Hindlimb muscle (tissue), 1 donor: ENCODE results near the gene CYP2D6. TPM values are rescaled to one million over a fixed set of nuclear protein-coding genes. Genes with fewer than 3 reads are reported as not detected.

Experiments used
- DNase-seq: peaks from one replicate; pipeline ENCODE4 v3.0.0-alpha.2; 2013
- polyA plus RNA-seq: library from polyadenylated mRNA; unstranded; fragments of 120-200 nt; gene quantifications from one replicate; pipeline ENCODE4 v1.2.1, GENCODE V29; 2013; ENCODE audit not compliant: insufficient read length

The CYP2D6 gene
- polyA plus RNA-seq, 1 donor, result 1.4 TPM

DNA sequence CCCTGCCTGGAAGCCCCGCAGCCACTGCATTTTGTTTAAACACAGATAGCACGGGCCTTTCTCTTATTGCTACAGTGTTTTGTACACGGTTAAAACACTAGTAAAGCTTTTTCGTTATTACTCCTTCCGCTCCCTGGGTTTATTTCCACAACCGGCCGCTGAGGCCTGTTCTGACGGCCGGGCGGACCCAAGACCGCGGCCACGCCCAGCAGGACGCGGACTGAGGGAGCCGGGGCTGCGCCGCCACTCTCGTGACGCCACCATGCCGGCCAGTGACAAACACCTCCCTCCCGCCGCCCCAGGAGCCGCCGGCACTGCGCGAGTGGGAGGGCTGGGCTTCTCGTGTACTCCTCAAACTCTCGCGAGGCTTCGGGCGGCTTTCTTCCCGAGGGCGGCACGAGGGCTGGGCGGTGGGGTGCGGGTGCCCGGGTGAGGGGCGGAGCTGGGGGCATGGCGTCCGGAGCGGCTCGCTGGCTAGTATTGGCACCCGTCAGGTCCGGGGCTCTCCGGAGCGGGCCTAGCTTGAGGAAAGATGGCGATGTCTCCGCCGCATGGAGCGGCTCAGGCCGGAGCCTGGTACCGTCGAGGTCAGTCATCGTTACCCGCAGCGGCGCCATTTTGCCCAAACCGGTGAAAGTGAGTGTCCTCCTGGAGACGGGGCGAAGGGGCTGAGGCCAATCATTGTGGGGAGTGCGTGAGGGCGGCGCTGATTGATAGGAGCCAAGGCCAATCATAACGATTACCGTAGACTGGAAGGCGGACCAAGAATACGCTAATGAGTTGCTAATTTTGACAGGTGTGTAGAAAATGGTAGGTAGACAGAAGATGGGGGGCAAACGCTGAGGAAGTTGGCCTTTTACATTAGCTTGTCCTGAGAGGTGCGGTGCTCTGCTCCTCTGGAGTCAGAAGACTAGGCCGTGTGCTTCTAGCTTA lies 51.0 kb downstream of the CYP2D6 start, which contains the start of gene SMDT1:
SMDT1 (plus strand) TSS at position 382 of the 933 bp plus-strand sequence; CDS start at position 451, 69 bp downstream.
- peak; percentile 98 for DNase-seq

DNA sequence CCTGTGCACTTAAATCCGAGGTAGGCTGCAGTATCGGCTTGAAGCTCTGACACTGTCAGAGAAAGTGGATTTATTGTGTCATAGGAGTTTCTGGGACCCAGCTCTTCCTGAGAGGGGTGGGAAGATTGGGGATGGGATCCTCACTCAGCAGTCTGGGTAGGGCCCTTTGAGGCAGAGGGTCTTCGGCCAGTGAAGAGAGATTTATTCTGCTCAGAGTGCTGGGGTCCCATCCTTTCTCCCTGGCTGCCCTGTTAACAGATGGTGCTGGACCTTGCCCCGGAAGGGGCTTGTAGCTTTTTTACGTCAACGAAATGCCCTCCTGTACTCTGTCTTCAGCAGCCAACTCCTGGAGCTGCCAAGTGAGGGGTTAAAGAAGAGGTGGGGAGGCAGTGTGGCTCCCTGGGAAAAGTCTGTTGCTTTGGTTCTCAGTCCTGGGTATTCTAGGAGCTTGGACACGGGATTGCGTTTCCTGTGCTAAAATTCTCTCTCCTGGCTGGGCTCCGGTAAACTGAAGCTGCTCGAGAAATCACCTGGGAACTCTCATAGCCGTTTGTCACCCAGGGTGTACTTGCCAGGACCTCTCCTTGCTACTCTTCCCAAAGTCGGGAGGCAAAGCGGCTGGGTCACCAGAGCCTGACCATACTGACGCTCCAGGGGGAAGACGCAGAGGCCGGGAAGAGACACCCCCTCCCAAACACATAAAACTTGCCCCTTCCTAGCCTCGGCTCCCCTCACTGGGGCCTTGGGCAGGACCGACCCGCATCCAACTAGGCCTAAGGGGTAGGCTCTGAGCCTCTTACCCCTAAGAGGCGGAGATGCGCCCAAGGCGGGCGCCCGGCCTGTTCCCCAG lies 51.9 kb downstream of the CYP2D6 start:
- no peak for DNase-seq

DNA sequence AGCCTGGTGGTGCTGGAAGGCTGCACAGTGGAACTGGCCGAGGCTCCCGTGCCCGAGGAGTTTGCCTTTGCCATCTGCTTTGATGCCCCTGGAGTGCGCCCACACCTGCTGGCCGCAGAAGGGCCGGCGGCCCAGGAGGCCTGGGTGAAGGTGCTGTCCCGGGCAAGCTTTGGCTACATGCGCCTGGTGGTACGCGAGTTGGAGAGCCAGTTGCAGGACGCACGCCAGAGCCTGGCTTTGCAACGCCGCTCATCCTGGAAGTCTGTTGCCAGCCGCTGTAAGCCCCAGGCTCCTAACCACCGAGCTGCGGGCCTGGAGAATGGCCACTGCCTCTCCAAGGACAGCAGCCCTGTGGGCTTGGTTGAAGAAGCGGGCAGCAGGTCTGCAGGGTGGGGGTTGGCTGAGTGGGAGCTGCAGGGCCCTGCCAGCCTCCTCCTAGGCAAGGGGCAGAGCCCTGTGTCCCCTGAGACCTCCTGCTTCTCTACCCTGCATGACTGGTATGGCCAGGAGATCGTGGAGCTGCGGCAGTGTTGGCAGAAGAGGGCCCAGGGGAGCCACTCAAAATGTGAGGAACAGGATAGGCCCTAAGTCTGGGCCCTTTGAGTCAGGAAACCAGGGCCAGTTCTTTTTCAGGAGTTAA lies 53.0 kb downstream of the CYP2D6 start:
- DNase-seq, result no peak

DNA sequence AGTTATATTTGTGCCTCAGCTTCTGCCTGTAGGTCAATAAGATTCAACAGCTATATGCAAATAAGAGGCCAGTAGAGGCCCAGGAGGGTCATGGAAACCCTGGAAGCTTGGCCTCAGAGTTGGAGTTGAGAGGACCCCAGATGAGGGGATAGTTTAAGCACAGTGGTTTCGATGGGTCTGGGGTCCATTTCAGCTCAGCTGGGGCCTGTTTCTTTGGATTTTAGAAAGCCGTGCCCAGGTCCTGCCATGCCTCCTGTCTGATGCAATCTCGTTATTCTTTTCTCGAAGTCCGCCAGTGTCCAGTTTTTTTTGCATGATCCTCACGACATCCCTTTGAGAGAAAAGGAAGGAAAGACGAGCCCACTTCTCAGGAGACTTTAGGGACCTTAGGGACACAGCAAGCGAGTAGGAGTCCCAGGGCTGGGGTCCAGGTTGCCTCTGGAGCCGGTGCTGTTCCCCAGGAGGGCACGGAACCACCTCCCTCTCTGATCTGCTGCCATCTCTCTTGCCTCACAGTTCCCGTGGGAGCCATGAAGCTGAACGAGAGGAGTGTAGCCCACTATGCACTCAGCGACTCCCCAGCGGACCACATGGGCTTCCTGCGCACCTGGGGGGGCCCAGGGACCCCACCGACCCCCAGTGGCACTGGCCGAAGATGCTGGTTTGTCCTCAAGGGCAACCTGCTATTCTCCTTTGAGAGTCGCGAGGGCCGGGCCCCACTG lies 53.7 kb downstream of the CYP2D6 start:
- DNase-seq, result no peak

Other genes starting within 250 kb of the CYP2D6 start
- 1.1 TPM for gene SHISA8, start 215.7 kb downstream of the CYP2D6 start, polyA plus RNA-seq
- 1.5 TPM for gene TNFRSF13C, start 204.0 kb downstream of the CYP2D6 start, polyA plus RNA-seq
- 5.6 TPM for gene CENPM, start 183.7 kb downstream of the CYP2D6 start, polyA plus RNA-seq
- gene SEPTIN3, start 161.4 kb downstream of the CYP2D6 start, polyA plus RNA-seq, result 0.63 TPM
- 1.1 TPM for gene WBP2NL, start 132.0 kb downstream of the CYP2D6 start, polyA plus RNA-seq
- gene NAGA, start 60.0 kb downstream of the CYP2D6 start, polyA plus RNA-seq, result 19.9 TPM
- gene PHETA2, start 56.6 kb downstream of the CYP2D6 start, polyA plus RNA-seq, result 17.9 TPM
- gene SMDT1, start 51.1 kb downstream of the CYP2D6 start, polyA plus RNA-seq, result 75.1 TPM
- 75.3 TPM for gene NDUFA6, start 40.0 kb downstream of the CYP2D6 start, polyA plus RNA-seq
- gene TCF20, start 139.8 kb upstream of the CYP2D6 start, polyA plus RNA-seq, result 10.3 TPM